CD4-positive, alpha-beta T cell treated with Interferon alpha-2 for 1 hour (primary cell): ENCODE measurements around the gene HABP2.

Experiments used
- DNase-seq, 2 donors: peaks; one replicate each; pipeline ENCODE4 v3.0.0-alpha.2; 2020 to 2022

HABP2 gene

DNA sequence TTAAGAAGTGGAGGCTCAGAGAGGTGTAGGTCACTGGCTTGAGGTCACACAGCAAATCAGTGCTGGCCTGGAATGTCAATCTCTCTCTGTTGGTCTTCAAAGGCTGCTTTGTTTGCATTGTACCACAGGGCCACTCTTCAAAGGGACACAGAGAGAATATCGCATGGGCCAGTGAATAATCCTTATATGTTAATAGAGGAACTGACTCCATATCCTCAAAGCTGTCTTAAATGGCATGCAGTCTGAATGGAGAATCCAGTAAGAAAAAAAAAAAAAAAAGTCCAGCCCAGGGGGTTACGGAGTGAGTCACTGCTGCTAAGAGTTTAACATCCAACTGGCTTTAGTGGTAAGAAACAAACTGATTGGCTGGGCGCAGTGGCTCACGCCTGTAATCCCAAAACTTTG, 56.9 kb downstream of the HABP2 start:
- DNase-seq, result no peak

DNA sequence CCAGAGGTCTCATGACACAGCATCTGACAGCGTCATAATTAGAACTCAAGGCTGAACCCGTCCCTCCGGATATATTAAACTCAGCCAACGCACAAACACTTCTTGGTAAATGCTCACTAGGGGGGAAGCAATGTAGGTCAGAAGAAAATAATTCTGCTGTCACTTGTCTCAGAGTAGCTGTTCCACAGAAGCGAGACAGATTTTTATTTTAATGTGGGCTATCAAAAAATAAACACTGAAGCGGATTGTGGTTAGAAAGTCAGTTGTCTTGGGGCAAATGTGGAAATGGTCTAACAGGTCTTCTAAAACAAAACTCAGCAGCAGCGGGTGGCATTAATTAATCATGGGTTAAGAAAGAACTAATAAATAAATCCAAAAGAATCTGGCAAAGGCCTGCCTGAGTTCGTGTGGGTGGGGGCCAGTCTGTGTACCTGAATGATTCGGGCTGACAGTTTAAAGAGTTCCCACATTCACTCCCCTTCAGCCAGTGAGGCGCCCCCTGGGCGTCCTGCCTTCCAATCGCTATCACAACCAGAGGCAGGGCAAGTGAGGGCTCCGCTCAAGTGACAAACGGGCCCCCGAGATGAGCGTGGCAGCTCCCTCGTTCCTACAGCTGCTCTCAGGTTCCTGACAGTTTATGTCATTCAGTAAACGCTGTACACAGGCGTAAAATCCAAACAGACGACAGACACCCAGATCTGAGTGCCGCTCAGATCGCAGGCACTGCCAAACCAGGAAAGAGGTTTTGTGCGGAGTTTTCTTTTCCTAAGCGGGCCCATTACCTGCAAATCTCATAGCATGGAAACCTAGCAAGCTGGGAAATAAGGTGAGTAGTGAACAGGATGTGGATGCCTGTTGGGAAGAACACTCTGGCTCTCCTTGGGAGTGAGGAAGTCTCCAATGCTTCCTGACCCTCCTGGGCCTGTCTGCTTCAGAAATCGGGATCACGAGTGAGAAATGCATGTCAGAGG, 58.1 kb downstream of the HABP2 start:
- no peak for DNase-seq

DNA sequence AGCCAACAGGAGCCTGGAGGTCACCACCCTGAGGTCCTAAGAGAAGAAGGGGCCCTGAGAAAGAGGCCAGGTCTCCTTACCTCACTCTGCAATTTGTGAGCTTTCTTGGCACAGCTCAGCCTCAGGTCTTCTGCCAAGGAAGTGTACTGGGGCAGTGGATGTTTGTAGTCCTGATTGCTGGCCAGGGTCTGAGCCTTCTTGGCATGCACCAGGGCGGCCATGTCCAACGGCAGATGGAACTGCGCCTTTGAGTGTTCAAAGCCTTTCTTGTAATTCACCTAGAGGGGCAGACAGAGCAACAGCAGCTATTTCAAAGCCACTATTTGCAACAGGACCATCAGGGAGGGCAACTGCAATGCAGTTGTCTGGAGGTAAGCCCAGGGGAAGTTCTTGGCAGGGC, 59.3 kb downstream of the HABP2 start:
- no peak for DNase-seq

DNA sequence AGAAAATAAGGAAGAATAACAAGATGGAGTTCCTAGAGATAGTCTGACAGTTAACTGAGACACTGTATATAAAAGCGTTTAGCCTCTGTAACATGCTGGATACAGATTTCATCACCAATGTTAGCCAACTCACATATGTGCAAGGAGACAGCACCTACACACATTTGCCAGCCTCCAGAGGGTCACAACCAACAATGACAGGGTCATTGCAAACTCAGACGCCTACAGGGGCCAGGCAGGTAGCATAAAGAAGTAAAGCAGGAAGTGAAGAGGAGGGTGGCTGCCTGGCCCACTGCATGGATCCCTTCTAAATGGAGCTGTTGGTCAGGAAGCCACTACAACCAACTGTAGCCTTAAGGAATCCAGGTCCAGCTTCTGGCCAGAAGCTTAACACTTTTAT, 60.6 kb downstream of the HABP2 start:
- DNase-seq, result no peak

DNA sequence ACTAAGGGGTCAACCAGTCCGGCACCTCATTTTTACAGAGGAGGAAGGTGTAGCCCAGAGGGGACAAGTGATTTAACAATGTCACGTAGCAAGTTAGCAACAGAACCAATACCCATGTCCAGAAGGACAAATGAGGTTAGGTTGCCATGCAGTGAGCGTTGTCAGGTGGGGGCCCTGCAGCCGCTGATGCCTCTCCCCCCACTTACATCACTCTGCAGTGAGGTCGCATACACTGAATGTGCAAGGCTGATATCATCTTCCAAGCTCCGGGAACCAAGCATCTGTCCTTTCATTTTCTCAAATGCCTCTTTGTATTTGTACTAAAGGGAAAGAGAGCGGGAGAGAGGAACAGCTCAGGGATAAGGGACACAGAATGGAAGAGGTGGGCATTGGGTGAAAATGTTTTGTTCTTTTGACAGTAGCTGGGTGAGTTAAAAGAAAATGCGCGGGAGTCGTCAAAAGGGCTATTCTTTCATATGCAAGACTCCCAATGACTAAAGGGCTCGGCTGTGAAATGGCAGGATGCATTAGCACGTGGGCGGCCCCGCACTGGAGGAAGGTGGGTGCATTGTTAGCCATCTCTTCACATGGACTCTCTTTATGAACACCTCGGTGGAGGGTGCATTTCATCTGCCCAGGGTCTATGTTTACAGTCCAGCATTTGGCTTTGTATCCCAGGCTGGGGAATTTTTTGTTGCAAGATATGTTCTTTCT, 61.3 kb downstream of the HABP2 start:
- no peak for DNase-seq

DNA sequence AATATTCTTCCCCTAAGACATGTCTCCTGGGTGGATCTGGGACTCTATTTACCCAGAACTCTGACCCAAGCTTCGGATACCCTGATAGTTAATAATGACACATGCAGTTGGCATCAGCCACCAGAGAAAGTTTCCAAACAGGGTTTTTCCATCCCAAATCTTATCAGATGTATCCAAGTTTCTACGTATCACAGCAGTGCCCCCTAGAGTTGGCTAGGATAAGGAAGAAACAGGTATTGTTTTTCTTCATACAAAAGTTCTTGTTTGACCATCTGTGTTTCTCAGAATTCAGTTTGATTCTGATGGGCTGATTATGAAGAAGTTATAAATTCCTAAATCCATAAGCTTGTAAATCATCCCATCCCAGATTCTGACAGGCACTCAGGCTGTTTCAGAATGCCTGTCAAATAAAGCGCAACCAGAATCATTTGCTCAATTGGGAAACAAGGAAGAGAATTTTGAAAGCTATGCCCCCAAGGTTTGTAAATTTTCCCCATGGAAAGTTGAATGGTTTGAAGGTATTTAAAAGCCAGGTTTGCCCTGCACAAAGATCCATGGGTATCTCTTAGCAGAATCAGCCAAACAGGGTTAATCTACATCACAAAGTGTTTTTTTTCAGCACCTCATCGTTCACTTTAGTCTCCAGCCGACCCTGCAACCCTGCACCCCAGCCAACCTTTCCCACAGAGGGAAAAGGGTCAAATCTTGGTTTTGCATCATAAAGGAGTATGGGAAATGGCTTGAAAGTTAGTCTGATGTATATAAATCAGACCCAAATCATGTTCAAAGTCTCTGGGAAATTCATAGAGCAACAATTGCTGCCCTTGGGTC, 63.6 kb downstream of the HABP2 start:
- no peak for DNase-seq

DNA sequence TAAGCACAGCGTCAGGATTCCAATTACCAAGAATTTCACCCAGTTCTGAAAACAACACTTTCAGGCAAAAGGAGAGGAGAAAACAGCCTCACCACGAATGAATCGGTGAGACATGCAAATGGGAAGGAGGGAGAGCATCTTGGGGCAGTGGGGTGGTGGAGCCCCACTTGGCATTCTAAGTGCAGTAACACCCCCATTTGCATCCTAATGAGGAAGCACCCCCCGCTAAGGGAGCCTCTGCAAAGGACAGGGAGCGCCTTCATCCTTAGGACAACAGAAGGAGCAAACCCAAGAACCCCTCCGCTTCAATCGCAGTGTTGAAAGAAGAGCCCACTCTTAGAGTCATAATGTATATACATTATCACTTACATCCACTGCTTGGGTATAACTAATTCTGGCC, 64.2 kb downstream of the HABP2 start:
- DNase-seq, result no peak

DNA sequence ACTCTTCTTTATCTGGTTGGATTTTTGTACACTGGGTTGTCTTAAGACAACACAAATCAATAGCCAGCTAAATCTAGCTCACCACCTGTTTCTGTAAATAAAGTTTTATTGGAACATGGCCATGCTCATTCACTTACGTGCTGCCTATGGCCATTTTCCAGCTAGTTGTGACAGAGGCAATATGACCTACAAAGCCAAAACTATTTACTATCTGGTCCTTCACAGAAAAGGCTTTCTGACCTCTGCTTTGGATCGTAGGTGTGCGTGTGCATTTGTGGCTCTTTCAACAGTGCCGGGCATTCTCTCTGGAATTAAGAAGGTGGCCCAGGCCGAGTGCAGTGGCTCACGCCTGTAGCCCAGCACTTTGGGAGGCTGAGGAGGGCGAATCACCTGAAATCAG, 65.5 kb downstream of the HABP2 start:
- DNase-seq, result no peak

DNA sequence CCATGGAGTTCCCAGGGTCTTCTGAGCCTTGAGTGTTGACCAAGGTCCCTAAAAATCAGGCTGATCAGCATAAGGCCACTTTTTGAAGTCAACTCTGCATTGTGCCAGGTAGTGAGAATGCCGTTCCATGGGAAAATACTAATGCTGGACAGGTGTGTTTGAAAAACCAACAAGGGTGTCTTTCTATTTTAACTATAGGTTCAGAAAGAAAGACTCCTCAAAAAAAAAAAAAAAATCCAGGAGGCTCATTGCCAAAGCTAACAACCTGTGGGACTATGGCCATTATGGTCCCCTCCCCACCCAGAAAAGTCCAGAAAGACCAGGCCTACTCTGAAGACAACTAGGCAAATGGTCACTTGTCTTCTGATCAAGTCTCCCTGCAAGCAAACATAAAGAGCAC, 66.5 kb downstream of the HABP2 start:
- no peak for DNase-seq

DNA sequence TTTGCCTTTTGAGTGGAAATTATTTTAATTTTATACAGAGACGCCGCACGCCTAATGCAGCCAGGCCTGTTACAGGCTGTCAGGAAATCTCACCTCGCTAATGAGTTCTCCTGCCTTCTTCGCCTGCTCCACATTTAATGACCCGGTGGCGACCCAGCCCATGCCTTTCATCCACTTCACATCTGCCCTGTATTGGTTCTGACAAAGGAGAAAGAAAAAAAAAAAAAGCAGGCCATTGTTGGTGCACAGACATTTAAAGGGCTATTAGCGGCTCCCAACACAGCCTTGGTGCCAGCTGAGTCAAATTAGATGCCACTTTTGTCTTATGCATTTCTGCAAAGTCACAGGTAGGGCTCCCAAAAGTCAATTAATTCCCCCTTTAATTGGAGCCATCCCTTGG, 67.7 kb downstream of the HABP2 start:
- DNase-seq, result no peak

DNA sequence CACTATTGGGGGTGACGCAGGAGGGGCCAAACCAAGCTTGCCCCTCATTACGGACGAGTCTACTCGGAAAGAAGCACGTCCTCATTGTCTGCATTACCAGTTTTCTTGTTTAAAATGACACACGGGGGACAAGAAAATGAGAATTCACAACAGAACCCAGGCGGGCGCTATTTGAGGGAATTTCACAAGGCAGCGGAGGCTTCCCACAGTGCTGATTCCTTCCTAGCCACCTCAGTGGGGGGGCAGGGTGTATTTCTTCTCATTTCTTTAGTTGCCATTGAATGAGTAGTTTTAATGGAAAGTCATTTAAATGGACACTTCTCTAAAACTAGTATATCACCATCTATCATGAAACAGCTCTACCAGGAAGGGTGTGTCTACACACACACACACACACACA, 68.1 kb downstream of the HABP2 start:
- DNase-seq, result no peak

DNA sequence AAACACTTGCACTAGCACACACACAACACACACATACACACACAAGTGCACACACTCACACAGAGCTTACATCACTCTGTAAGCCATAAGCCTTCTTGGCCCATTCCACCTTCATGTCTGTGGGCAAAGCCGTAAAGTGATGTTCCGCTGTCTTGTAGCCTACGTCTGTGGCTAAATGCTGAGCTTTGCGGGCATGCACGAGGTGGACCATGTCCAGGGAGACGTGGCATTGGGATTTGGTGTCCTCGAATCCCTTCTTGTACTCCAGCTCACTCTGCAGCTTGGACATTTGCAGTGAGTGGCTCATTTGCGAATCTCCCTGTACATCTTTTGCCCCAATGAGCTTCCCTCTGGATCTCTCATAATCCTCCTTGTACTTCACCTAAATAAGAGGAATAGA, 68.9 kb downstream of the HABP2 start:
- no peak for DNase-seq

DNA sequence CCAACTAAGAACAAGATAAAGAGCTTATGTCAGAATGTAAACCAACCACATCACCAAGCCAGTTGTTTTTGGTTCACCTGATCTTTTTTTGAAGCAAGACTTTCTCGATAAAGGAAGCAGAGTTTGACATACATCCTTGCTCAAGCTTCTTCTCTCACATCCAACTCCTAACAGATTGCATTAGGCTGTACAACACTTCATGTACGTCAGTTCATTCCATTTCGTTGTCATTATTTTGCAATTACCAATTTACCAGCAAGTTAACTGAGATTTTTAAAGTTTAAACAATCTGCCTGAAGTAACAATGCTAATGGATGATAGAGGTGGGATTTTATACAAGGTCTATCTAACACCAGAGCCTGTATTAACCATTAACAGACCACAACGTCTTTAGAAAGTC, 70.0 kb downstream of the HABP2 start:
- DNase-seq, result no peak

DNA sequence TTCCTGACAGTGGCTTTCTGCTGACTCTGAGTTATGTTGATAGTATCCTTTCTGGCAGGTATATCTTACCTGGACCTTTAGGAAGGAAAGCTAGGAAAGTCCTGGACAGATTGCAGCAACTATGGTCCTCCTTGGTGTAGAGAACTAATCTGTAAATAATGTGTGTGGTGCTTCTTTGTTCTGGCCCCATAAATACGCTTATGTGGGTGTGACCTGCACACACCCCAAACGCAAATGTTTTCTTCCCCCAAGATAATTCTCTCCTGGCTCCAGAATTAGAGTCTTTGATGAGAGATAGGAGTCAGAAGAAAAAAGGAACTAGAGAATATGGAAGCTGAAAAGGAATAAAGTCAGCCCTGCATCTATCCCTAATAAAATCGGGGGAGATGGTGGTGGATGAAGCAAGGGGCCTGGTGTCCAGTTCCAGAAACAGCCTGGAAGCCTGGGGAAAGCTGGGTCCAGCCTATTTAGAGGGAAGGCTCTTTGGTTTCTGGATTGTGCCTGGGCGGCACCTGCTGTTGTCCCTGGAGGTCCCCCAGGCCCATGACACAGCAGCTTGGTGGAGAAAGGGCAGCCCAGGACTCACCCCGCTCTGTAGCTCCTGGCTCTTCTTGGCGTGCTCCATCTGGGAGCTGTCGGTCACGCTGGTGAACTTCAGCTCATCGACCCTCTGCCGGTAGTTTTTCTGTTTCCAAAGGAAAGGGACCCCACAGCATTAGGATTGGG, 72.8 kb downstream of the HABP2 start:
- no peak for DNase-seq

DNA sequence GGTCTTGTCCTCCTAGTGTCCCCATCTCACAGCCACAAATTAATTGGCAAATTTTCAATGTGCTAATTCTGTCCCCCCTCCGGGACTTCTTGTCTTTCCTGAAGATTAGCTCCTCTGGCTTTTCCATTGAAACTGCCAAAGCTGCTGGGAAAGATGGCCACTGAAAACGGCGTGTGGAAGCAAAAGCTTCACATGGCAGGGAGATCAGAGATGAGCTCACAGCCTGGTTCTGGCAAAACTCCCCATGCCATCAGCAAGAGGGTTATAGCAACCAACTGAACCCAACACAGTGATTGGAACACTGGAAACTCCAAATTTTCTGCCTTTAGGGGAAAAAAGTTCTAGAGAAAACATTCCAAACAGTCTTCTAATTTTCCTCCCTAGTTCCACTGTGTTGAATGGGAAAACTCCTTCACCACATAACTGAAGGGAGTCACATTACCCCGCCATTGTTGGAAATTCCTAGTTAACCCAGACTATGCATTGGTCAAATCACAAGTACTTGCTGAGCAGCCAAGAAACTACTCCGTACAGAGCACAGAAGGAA, 74.0 kb downstream of the HABP2 start:
- no peak for DNase-seq

DNA sequence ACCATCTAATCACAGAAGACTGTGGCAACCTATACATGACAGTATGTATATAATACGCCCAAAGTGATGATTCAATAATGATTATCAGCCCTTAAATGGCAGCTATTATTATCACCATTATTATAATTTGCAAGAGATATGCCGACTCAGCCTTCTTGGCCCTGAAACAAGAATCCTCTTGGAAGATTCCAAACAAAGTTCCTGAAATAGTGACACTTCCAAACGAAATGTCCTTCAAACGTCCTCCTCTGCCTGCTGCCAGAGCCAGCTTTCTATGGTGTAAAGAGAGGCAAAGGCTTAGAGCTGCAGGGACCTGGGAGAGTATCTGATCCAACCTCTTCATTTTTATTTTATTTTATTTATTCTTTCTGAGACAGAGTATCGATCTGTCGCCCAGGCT, 75.0 kb downstream of the HABP2 start:
- no peak for DNase-seq

DNA sequence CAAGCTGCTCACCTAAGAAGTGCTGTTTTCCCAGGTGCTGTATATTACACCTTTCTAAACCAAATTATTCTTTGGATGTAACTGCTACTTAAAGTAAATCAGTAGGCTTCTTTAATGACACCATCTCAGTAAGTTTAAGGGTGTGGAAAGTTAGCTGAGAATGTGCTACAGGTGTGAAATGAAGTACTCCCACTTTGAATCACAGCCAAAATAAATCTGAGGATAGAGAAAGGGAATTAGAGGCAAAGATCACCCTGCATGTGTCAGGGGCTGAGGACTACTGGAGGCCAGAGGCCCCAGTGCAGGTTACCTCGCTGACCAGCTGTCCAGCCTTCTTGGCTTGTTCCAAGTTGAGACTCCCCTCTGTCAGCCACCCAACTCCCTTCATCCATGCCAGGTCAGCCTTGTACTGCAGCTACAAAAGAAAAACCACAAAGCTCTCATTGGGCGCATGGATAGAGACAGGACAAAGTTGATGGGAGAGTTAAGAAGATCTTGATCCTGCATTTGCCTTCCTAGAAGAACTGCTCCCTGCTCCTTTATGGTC, 75.8 kb downstream of the HABP2 start:
- DNase-seq, result no peak

DNA sequence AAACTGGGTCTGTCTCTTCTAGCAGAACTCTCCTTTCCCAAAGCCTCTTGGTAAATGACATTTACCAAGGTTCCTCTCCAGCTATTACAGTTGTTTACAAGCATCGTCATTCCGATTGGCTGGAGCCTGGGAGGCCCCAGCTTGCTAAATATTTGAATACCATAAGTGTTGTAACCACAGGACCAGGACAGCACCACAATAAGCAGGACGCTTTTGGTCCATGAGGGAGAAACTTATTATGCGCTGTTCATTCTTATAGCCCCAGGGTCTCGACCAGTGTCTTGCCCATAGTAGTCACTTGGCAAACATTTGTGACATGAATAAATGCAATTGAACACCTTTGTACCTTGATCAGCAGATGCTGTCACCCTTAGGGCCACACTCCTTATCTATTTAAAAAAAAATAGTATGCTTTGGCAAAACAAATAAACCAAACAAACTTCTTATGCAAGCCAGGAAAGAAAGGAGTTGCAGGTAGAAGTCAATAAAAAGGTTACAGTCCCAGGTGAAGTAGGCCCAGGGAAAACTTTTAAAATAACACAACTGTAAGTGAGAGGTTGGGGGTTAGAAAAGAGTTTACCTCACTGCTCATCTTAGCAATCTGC, 78.2 kb downstream of the HABP2 start:
- no peak for DNase-seq

DNA sequence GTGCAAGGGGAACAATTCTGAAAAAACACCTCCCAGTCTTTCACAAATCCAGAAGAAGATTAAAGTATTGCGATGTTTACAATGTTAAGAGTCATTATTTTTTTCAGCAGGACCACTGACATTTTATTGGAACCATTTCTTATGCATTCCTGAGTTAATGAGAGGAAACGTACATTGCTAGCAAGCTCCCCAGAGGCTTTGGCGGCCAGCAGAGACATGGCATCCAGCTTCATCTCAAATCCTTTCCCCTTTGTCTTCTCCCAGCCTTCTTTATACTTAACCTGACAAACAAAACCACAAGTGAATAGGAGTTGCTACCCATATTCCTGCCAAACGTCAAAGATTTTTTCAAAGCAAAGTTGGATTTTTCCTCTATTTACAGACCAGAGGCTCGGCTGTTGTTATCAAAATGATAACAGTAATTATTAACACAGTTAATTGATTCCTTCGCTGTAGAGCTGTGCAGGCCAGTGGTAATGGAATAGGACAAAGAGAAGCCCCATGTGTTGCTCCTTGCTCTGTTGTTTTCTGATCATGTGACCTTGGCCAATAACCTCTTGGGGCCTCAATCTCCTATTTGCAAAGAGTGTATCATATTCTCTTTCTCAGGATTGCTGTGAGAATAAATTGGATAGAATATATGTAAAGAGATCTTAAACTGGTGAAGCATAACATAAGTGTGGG, 79.0 kb downstream of the HABP2 start:
- DNase-seq, result no peak
